GM19328 (cell line): ENCODE data around the gene DENR.
"Not testable (repeated sequence)": the region's sequence is repeated elsewhere in the genome, so short reads cannot be mapped to it uniquely, and the experiment has no call there.

ENCODE experiments used
- ATAC-seq: cut with Tn5 transposase; IDR thresholded peaks from one replicate; pipeline ENCODE4 v1.9.1; 2021; ENCODE audit warnings: mild to moderate bottlenecking, moderate library complexity; ENCODE audit not compliant: unreplicated experiment

The DENR gene

GRCh38 chr12:122738571-122738970, 14.1 kb upstream of the DENR start:
- ATAC-seq: no peak

- no peak for ATAC-seq
Measured at GRCh38 chr12:122740351-122740750, 12.3 kb upstream of the DENR start.

- ATAC-seq: no peak
Measured at GRCh38 chr12:122743895-122744525, 8.6 kb upstream of the DENR start.

- no peak for ATAC-seq
Measured at GRCh38 chr12:122747224-122748135, 5.1 kb upstream of the DENR start.

- ATAC-seq: no peak
Measured at GRCh38 chr12:122749569-122750332, 2.9 kb upstream of the DENR start.

- ATAC-seq: not testable (repeated sequence)
Measured at GRCh38 chr12:122750781-122751515, 1.7 kb upstream of the DENR start.

- no peak for ATAC-seq
Measured at GRCh38 chr12:122753319-122753650, 661 bp downstream of the DENR start.

GRCh38 chr12:122754790-122755189, 2.2 kb downstream of the DENR start:
- ATAC-seq: no peak

- no peak for ATAC-seq
Measured at GRCh38 chr12:122757568-122757967, 4.9 kb downstream of the DENR start.

- no peak for ATAC-seq
Measured at GRCh38 chr12:122785503-122785902, 32.9 kb downstream of the DENR start.

- no peak for ATAC-seq
Measured at GRCh38 chr12:122788387-122788786, 35.8 kb downstream of the DENR start.

- ATAC-seq: no peak
Measured at GRCh38 chr12:122789637-122790036, 37.0 kb downstream of the DENR start.

GRCh38 chr12:122790393-122791075, 37.9 kb downstream of the DENR start:
- no peak for ATAC-seq

GRCh38 chr12:122793685-122794106, 41.1 kb downstream of the DENR start:
- ATAC-seq: no peak

GRCh38 chr12:122795807-122796206, 43.2 kb downstream of the DENR start:
- ATAC-seq: no peak

GRCh38 chr12:122799641-122800243, 47.1 kb downstream of the DENR start:
- no peak for ATAC-seq

GRCh38 chr12:122803937-122804336, 51.3 kb downstream of the DENR start:
- no peak for ATAC-seq

- ATAC-seq: not testable (repeated sequence)
Measured at GRCh38 chr12:122804957-122805356, 52.3 kb downstream of the DENR start.

- ATAC-seq: no peak
Measured at GRCh38 chr12:122807651-122808050, 55.0 kb downstream of the DENR start.

- no peak for ATAC-seq
Measured at GRCh38 chr12:122811777-122812176, 59.2 kb downstream of the DENR start.
